OCI-LY1 (cell line): ENCODE measurements around the gene CITED2.

Experiments used
- H2AFZ ChIP-seq: fragments of 200-600 bp; sonication (generic), shearing (Covaris generic); 2 replicates; pipeline ENCODE4 v1.6.0; 2014; ENCODE audit warnings: antibody characterized with exemption, mild to moderate bottlenecking, low read length
- H3F3A ChIP-seq: fragments of 200-600 bp; sonication (generic), shearing (Covaris generic); 2 replicates; pipeline ENCODE4 v1.6.0; 2014; ENCODE audit warnings: mild to moderate bottlenecking, antibody characterized with exemption, low read length, moderate library complexity; ENCODE audit not compliant: insufficient read depth
- H3K27ac ChIP-seq: fragments of 200-600 bp; sonication (generic); 2 replicates; pipeline ENCODE4 v1.5.1; 2014; ENCODE audit warnings: low read length, mixed run types, mild to moderate bottlenecking, low read depth; ENCODE audit not compliant: poor library complexity, severe bottlenecking
- H3K27me3 ChIP-seq: fragments of 200-600 bp; sonication (generic); 2 replicates; pipeline ENCODE4 v1.6.0; 2014; ENCODE audit warnings: antibody characterized with exemption, mild to moderate bottlenecking, low read length, moderate library complexity; ENCODE audit not compliant: insufficient read depth
- H3K36me3 ChIP-seq: fragments of 200-600 bp; sonication (generic); 2 replicates; pipeline ENCODE4 v1.6.1; 2014; ENCODE audit warnings: mild to moderate bottlenecking, antibody characterized with exemption, low read length, moderate library complexity, mixed read lengths; ENCODE audit not compliant: insufficient read depth
- H3K4me1 ChIP-seq: fragments of 200-600 bp; sonication (generic); 2 replicates; pipeline ENCODE4 v1.5.1; 2014; ENCODE audit warnings: mild to moderate bottlenecking, low read length, moderate library complexity; ENCODE audit not compliant: insufficient read depth, severe bottlenecking
- H3K4me2 ChIP-seq: fragments of 200-600 bp; sonication (generic), shearing (Covaris generic); 2 replicates; pipeline ENCODE4 v1.6.1; 2014; ENCODE audit warnings: low read length
- H3K4me3 ChIP-seq: fragments of 200-600 bp; sonication (generic); 2 replicates; pipeline ENCODE4 v1.5.1; 2014; ENCODE audit warnings: low read length, low read depth, mild to moderate bottlenecking, mixed read lengths; ENCODE audit not compliant: poor library complexity, severe bottlenecking
- H3K79me2 ChIP-seq: fragments of 200-600 bp; shearing (Covaris generic); 2 replicates; pipeline ENCODE4 v1.6.1; 2016; ENCODE audit warnings: mixed run types, low read length, mixed read lengths; ENCODE audit not compliant: insufficient read depth
- H3K9ac ChIP-seq: fragments of 200-600 bp; sonication (generic), shearing (Covaris generic); 2 replicates; pipeline ENCODE4 v1.6.1; 2014; ENCODE audit warnings: mild to moderate bottlenecking, low read length, mixed read lengths
- H3K9me2 ChIP-seq: fragments of 200-600 bp; sonication (generic), shearing (Covaris generic); 2 replicates; pipeline ENCODE4 v1.6.1; 2014; ENCODE audit warnings: low read depth, mild to moderate bottlenecking, low read length, mixed read lengths
- H3K9me3 ChIP-seq: fragments of 200-600 bp; shearing (Covaris generic); 2 replicates; pipeline ENCODE4 v1.6.1; 2014; ENCODE audit warnings: low read length, mixed read lengths
- H4K20me1 ChIP-seq: fragments of 200-600 bp; sonication (generic), shearing (Covaris generic); 2 replicates; pipeline ENCODE4 v1.6.0; 2016; ENCODE audit warnings: mild to moderate bottlenecking, low read length; ENCODE audit not compliant: insufficient read depth
- EZH2 ChIP-seq: fragments of 200-600 bp; sonication (generic), shearing (Covaris generic); IDR thresholded peaks from 2 replicates; pipeline ENCODE4 v1.8.0; 2017; ENCODE audit warnings: borderline replicate concordance, mixed run types, mild to moderate bottlenecking, antibody characterized with exemption, low read length, moderate library complexity, mixed read lengths
- TF ChIP-seq, protein P1 (sequence below): fragments of 200-600 bp; sonication (generic), shearing (Covaris generic); IDR thresholded peaks from 2 replicates; pipeline ENCODE4 v1.5.1; 2017; ENCODE audit warnings: mild to moderate bottlenecking, antibody characterized with exemption, low read length, moderate library complexity, mixed read lengths

CITED2 gene

DNA sequence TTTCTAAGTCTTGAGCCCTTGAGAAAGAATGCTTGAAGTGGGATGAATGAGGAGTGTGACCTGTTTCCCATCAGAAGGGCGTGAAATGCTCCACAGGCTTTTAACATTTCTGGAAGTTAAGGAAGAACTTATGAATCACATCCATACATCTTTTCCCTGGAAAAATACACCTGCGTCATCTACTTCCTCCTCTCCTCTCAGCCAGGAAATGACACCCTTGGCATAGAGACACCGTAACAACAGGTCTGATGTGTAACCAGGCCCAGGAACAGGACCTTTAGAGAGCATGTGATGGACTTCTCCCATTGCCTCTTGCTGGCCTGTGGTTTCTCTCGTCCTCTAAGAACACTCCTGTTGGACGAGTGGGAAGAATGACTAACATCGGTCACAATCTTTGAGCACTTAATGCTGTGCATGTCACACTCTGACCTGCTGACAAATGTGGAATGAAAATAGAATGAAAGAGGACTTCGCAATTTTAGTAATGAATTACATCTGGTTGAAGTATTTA is 28.5 kb upstream of the CITED2 start:
- no peaks in the 10 kb centered on the region for H3K9me3 ChIP-seq
- H3K4me1 ChIP-seq: no peaks in the 10 kb centered on the region
- no peak overlapping the region for H3K27ac ChIP-seq
- H3K4me3 ChIP-seq: no peak overlapping the region
- H3K4me2 ChIP-seq: no peak overlapping the region
- TF ChIP-seq, protein P1, sequence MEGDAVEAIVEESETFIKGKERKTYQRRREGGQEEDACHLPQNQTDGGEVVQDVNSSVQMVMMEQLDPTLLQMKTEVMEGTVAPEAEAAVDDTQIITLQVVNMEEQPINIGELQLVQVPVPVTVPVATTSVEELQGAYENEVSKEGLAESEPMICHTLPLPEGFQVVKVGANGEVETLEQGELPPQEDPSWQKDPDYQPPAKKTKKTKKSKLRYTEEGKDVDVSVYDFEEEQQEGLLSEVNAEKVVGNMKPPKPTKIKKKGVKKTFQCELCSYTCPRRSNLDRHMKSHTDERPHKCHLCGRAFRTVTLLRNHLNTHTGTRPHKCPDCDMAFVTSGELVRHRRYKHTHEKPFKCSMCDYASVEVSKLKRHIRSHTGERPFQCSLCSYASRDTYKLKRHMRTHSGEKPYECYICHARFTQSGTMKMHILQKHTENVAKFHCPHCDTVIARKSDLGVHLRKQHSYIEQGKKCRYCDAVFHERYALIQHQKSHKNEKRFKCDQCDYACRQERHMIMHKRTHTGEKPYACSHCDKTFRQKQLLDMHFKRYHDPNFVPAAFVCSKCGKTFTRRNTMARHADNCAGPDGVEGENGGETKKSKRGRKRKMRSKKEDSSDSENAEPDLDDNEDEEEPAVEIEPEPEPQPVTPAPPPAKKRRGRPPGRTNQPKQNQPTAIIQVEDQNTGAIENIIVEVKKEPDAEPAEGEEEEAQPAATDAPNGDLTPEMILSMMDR: no peak
- no peak for TF ChIP-seq EZH2
- no peak overlapping the region for H2AFZ ChIP-seq
- H4K20me1 ChIP-seq: no peaks in the 10 kb centered on the region
- H3K36me3 ChIP-seq: no peaks in the 10 kb centered on the region
- H3K27me3 ChIP-seq: no peaks in the 10 kb centered on the region
- no peak overlapping the region for H3K9ac ChIP-seq
- no peaks in the 10 kb centered on the region for H3K9me2 ChIP-seq
- H3K79me2 ChIP-seq: no peaks in the 10 kb centered on the region
- H3F3A ChIP-seq: no peaks in the 10 kb centered on the region

DNA sequence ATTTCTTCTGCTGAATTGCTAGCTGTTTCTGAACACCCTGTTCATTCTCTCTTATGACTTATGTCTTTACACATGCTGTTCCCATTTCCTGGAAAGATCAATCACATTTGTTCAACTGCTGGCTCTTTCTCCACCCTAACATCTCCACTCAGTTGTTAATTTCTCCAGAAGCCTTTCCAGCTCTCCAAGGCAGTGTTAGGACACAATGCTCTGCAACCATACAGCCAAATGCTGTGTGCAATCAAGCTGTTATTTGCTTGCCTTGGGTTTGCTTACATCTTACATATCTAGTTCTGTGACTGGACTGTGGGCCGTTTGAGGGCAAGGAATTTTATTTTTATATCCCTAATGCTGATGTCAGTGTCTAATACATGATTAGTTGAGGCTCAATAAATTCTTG is 24.2 kb upstream of the CITED2 start:
- no peak overlapping the region for H3K9ac ChIP-seq
- H2AFZ ChIP-seq: no peak overlapping the region
- no peaks in the 10 kb centered on the region for H3K9me2 ChIP-seq
- H3K27ac ChIP-seq: no peak overlapping the region
- H3K27me3 ChIP-seq: no peaks in the 10 kb centered on the region
- no peaks in the 10 kb centered on the region for H3K4me1 ChIP-seq
- no peaks in the 10 kb centered on the region for H4K20me1 ChIP-seq
- no peaks in the 10 kb centered on the region for H3K79me2 ChIP-seq
- no peak for TF ChIP-seq EZH2
- TF ChIP-seq, protein P1: no peak
- no peak overlapping the region for H3K4me3 ChIP-seq
- no peaks in the 10 kb centered on the region for H3K36me3 ChIP-seq
- no peaks in the 10 kb centered on the region for H3K9me3 ChIP-seq
- no peak overlapping the region for H3K4me2 ChIP-seq
- no peaks in the 10 kb centered on the region for H3F3A ChIP-seq

DNA sequence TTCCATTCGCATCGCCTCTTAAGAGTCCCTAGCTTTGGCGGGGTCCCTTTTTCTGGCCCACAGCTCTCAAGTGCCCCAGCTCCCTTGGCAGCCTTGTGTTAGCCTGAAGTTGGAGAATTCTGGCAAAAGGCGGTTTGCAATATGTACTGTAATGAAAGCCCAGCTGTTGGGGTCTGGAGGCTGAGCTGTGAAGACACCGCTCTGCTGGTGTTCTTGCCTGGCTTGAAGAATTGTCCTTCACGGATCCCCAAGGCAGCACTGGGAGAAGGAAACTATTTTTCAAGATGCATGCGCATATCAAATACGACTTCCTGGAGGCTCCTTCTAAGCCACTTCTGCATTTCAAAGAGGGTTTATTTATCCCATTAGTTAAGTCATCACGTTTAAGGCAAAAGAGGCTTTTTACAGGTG is 21.4 kb upstream of the CITED2 start:
- no peaks in the 10 kb centered on the region for H3K36me3 ChIP-seq
- H3K27ac ChIP-seq: no peak overlapping the region
- H3K4me2 ChIP-seq: no peak overlapping the region
- H3K27me3 ChIP-seq: no peaks in the 10 kb centered on the region
- no peaks in the 10 kb centered on the region for H3K9me3 ChIP-seq
- TF ChIP-seq, protein P1: no peak
- TF ChIP-seq EZH2: no peak
- H3K79me2 ChIP-seq: no peaks in the 10 kb centered on the region
- no peak overlapping the region for H2AFZ ChIP-seq
- H4K20me1 ChIP-seq: no peaks in the 10 kb centered on the region
- no peak overlapping the region for H3K4me3 ChIP-seq
- no peaks in the 10 kb centered on the region for H3K9me2 ChIP-seq
- H3K9ac ChIP-seq: no peak overlapping the region
- H3F3A ChIP-seq: no peaks in the 10 kb centered on the region
- H3K4me1 ChIP-seq: peaks cover 5% of the 10 kb centered on the region
